Measurements from ENCODE around the gene ACYP2.

DNA sequence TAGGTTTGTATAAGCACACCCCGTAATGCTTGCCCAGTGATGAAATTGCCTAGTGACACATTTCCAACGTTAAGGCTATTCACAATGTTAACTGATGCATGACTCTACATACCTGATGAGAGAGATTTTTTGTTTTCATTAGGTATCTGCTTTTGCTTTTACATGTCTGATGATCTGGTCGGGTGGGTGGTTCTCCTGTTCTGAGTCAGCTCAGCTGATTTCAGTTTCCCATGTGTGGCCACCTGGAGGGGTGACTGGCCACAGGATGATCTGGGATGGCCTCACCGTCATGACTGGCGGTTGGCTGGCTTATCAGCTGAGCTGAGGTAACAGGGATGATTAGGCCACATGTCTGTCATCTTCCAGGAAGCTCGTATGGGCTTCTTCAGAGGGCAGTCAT lies 33.8 kb upstream of the ACYP2 start:
- TF ChIP-seq ZNF274 (IDR thresholded peaks at IDR 0.05; ENCODE audit: low read depth, low read length) (no peak), YY1 (IDR thresholded peaks at IDR 0.05; ENCODE audit: insufficient read depth, insufficient read length) (no peak)

Data from NT2/D1 (cell line).